Stimulated activated CD8-positive, alpha-beta memory T cell treated with anti-CD3 and anti-CD28 coated beads, Interleukin-4, amount 100 ng/mL, for 24 hours (primary cell): ENCODE measurements around the gene CELSR3.

ENCODE experiments used
- DNase-seq: peaks from one replicate; pipeline ENCODE4 v3.0.0-alpha.2; 2020; ENCODE audit warnings: low read depth

The CELSR3 gene

DNA sequence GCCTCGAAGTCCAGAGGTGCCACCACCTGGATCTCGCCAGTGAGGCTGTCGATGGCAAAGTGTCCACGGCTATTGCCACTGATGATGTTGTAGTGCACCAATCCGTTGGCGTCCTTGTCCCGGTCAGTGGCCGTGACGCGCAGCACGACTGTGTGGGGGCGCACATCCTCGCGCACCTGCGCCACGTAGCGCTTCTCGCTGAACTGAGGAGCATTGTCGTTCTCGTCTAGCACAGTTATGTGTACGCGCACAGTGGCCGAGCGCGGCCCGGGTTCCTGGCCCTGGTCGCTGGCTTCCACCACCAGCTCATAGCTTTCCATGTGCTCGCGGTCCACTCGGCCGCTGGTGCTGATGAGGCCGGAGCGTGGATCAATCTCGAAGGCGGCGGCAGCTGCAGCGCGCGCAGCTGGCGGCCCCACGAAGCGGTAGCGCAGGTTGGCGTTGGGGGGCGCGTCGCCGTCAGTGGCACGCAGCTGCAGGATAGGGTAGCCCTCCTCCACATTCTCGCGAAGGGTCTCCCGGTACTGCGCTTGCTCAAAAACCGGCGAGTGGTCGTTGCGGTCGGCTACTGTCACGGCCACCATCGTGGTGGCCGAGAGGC, 1.8 kb downstream of the CELSR3 start:
- no peak for DNase-seq

GRCh38 chr3:48656841-48657281, 5.8 kb downstream of the CELSR3 start:
- no peak for DNase-seq

GRCh38 chr3:48656061-48656840, 6.4 kb downstream of the CELSR3 start:
- DNase-seq, result peak; percentile 78

- peak; percentile 22 for DNase-seq
Measured at GRCh38 chr3:48655606-48656005, 7.1 kb downstream of the CELSR3 start.

GRCh38 chr3:48655063-48655462, 7.6 kb downstream of the CELSR3 start:
- no peak for DNase-seq

GRCh38 chr3:48652923-48653715, 9.6 kb downstream of the CELSR3 start:
- no peak for DNase-seq

- DNase-seq, result no peak
Measured at GRCh38 chr3:48651771-48652170, 10.9 kb downstream of the CELSR3 start.

GRCh38 chr3:48650723-48651122, 12.0 kb downstream of the CELSR3 start:
- DNase-seq, result no peak

DNA sequence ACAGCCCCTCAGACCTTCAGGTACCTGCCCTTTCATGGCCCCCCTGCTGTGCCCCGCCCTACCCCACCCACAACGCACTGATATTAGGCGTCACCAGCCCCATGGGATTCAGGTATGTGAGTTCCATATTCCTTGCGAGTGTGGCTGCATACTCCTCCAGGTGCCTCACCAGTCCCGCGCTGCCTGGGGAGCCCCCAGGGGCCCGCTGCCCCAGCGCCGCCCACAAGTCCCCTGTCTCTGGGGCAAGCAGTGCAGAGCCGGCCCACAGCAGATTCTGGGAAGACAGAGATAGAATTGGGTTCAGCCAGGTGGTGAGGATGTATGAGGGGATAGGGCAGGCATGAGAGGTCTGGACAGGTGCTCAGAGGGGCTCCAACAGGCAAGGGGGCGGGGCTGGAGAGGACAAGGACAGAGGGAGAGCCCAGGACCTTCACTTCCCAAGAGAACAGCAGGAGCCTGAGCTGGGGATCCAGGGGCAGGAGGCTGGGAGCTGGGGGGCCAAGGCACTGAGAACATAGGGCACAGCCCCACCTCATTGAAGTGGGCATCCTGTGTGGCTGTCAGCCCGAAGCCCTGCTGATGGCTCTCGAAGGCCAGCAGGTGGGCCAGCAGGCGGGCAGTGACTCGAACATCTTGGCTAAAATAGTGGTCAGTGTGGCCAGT, 14.4 kb downstream of the CELSR3 start:
- no peak for DNase-seq

GRCh38 chr3:48647714-48648113, 15.0 kb downstream of the CELSR3 start:
- DNase-seq, result no peak

DNA sequence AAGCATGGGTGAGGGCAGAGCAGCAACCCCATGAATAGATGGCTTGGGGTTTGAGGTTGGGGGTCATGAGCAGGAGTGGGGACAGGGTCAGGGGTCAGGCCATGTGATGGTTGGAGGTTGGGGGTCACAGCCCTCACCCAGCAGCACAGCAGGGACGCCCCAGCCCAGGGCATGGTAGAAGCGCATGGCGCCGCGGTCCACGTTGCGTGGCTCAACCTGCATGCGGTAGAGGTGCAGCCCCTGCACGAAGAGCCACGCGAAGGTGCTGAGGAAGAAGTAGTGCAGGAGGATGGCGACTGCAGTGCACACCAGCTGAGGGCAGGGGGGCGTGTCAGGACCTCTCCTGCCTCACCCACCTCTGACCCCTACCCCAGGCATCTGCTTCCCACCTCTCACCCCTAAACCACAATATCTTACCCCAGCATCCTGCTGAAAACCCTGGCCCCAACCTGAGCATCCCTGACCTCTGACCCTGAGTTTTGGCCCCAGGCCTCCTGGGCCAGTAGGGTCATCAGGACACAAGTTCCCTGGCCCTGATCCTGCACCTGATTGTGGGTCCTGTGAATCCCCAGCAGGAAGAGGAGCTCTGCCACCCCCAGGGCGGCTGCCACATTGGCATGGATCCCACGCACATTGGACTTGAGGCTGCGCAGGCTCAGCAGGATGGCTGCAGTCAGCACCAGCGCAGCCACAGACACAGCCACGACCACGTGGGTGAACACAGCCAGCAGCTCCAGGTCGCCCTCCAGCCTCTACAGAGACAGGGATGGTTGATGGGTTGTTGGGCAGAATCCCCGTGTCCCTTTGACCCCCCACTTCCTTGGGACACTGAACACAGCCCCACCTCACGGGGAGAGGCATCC, 17.6 kb downstream of the CELSR3 start:
- DNase-seq, result no peak

DNA sequence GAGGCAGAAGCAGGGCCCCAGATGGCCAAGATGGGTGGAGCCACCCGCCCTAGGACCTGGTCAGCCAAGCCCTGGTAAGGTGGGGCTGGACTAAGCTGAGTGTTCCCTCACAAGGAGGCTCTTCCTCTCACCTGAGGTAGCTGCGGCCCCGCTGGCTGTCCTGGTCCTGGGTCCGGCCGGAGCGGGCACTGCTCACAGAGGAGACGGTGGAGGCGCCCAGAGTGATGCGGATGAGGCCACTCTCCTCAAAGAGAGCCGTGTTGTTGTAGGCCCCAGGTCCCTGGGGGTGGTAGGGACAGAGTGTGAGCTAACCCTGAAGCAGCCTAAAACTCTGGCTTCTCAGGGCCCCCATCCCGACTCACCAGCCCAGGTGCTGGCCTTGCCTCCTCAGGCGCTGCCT, 20.1 kb downstream of the CELSR3 start:
- no peak for DNase-seq

DNA sequence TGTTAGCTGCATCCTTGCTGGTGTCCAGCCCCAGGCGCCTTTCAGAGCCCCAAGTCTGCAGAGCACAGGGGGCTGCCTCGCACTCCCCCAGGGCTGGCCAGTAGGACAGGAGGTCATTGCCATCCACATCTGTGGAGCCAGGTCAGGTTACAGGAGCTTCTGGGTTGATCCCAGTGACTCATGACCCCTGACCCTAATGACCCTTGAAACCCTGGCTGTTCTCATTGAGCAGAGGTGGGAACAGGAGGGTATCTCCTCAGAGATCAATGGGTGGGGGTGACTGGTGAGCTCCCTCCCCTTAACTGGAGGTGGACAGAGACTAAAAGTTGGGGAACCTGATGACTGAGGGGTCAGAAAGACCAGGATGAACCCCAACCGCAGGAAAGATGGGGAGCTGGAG, 21.3 kb downstream of the CELSR3 start:
- no peak for DNase-seq

GRCh38 chr3:48639944-48640606, 22.6 kb downstream of the CELSR3 start:
- no peak for DNase-seq

- DNase-seq, result no peak
Measured at GRCh38 chr3:48637305-48637704, 25.4 kb downstream of the CELSR3 start.

- DNase-seq, result no peak
Measured at GRCh38 chr3:48636149-48636655, 26.5 kb downstream of the CELSR3 start.

GRCh38 chr3:48635222-48636021, 27.3 kb downstream of the CELSR3 start, which contains the start of gene SLC26A6:
Gene SLC26A6, minus strand, starts transcription at chr3:48635461. Its CDS starts 68 bp downstream, at chr3:48635393.
- peak; percentile 93 for DNase-seq

GRCh38 chr3:48634661-48635221, 27.9 kb downstream of the CELSR3 start:
- DNase-seq, result peak; percentile 52

GRCh38 chr3:48633743-48634142, 28.9 kb downstream of the CELSR3 start:
- DNase-seq, result no peak
